ENCODE measurements around the gene CMSS1.
A peak's percentile ranks its signal among the peaks of the same experiment; 100 is the strongest.

DNA sequence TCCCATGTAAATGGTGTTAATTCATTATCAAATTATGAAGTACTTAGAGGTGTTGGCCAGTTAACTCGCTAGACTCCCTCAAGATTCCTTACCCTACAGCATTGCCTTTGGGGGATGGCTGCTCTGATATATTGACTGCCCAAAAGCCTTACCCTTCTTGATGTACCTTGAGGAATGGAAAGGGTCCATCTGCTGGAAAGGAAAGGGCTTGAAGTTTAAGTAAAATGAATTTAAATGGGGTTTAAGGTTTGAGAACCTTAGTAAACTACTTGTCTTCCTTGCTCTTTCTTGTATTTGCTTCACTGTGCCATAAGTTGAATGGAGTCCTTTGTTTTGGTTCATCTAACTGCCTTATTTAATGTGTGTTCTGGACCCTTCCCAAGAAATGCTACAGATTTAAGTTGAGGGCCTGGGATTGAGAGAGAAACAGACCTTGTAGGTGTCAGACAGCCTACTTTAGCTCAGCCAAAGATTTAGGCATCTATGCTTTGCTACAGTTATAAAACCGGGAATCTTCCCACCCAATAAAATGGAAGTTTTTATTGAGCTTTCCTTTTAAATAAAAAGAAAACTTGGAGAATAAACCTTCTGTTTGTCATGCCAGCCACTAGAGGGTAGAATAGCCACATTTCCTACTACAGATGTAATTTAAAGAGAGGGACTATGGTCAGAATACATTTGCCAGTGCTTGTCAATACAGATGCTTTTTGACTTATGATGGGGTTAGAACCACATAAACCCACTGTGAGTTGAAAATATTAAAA is 25.3 kb downstream of the CMSS1 start:
- TF ChIP-seq, protein P1, sequence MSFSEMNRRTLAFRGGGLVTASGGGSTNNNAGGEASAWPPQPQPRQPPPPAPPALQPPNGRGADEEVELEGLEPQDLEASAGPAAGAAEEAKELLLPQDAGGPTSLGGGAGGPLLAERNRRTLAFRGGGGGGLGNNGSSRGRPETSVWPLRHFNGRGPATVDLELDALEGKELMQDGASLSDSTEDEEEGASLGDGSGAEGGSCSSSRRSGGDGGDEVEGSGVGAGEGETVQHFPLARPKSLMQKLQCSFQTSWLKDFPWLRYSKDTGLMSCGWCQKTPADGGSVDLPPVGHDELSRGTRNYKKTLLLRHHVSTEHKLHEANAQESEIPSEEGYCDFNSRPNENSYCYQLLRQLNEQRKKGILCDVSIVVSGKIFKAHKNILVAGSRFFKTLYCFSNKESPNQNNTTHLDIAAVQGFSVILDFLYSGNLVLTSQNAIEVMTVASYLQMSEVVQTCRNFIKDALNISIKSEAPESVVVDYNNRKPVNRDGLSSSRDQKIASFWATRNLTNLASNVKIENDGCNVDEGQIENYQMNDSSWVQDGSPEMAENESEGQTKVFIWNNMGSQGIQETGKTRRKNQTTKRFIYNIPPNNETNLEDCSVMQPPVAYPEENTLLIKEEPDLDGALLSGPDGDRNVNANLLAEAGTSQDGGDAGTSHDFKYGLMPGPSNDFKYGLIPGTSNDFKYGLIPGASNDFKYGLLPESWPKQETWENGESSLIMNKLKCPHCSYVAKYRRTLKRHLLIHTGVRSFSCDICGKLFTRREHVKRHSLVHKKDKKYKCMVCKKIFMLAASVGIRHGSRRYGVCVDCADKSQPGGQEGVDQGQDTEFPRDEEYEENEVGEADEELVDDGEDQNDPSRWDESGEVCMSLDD (tag by site-specific recombination; IDR thresholded peaks at IDR 0.05): no peak
- TF ChIP-seq ZNF138 (tag by site-specific recombination; IDR thresholded peaks at IDR 0.05; ENCODE audit: borderline replicate concordance) (no peak), GLIS2 (tag by site-specific recombination; IDR thresholded peaks at IDR 0.05) (no peak), MYNN (tag by site-specific recombination; IDR thresholded peaks at IDR 0.05; ENCODE audit: borderline replicate concordance) (no peak)
- TF ChIP-seq, protein P2, sequence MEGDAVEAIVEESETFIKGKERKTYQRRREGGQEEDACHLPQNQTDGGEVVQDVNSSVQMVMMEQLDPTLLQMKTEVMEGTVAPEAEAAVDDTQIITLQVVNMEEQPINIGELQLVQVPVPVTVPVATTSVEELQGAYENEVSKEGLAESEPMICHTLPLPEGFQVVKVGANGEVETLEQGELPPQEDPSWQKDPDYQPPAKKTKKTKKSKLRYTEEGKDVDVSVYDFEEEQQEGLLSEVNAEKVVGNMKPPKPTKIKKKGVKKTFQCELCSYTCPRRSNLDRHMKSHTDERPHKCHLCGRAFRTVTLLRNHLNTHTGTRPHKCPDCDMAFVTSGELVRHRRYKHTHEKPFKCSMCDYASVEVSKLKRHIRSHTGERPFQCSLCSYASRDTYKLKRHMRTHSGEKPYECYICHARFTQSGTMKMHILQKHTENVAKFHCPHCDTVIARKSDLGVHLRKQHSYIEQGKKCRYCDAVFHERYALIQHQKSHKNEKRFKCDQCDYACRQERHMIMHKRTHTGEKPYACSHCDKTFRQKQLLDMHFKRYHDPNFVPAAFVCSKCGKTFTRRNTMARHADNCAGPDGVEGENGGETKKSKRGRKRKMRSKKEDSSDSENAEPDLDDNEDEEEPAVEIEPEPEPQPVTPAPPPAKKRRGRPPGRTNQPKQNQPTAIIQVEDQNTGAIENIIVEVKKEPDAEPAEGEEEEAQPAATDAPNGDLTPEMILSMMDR (tag by site-specific recombination; IDR thresholded peaks at IDR 0.05): peak; percentile 19; the same call in 1 of the 2 replicates
- TF ChIP-seq, protein P3, sequence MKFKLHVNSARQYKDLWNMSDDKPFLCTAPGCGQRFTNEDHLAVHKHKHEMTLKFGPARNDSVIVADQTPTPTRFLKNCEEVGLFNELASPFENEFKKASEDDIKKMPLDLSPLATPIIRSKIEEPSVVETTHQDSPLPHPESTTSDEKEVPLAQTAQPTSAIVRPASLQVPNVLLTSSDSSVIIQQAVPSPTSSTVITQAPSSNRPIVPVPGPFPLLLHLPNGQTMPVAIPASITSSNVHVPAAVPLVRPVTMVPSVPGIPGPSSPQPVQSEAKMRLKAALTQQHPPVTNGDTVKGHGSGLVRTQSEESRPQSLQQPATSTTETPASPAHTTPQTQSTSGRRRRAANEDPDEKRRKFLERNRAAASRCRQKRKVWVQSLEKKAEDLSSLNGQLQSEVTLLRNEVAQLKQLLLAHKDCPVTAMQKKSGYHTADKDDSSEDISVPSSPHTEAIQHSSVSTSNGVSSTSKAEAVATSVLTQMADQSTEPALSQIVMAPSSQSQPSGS (tag by site-specific recombination; IDR thresholded peaks at IDR 0.05; ENCODE audit: low read depth): no peak
